KMS-11 (cell line): Measurements from ENCODE around the gene NCAM2.

Source experiments
- H2AFZ ChIP-seq: fragments of 200-600 bp; sonication (generic); 2 replicates; pipeline ENCODE4 v1.6.1; 2016; ENCODE audit warnings: antibody characterized with exemption, mixed run types, low read depth
- H3K27ac ChIP-seq: fragments of 200-600 bp; sonication (generic); 2 replicates; pipeline ENCODE4 v1.6.1; 2016; ENCODE audit warnings: mild to moderate bottlenecking, mixed run types
- H3K27me3 ChIP-seq: fragments of 200-600 bp; sonication (generic); 2 replicates; pipeline ENCODE4 v1.6.1; 2017; ENCODE audit warnings: mild to moderate bottlenecking, low read depth, mixed run types, moderate library complexity; ENCODE audit not compliant: insufficient read depth
- H3K36me3 ChIP-seq: fragments of 200-600 bp; sonication (generic); 2 replicates; pipeline ENCODE4 v1.6.1; 2017; ENCODE audit warnings: mild to moderate bottlenecking, mixed run types; ENCODE audit not compliant: insufficient read depth
- H3K4me1 ChIP-seq: fragments of 200-600 bp; sonication (generic); 2 replicates; pipeline ENCODE4 v1.6.1; 2016; ENCODE audit warnings: mild to moderate bottlenecking, low read depth, mixed run types; ENCODE audit not compliant: poor library complexity, severe bottlenecking
- H3K4me2 ChIP-seq: fragments of 200-600 bp; sonication (generic); 2 replicates; pipeline ENCODE4 v1.7.0; 2016; ENCODE audit warnings: mild to moderate bottlenecking, mixed run types
- H3K4me3 ChIP-seq: fragments of 200-600 bp; sonication (generic); IDR thresholded peaks from 2 replicates; pipeline ENCODE4 v1.6.1; 2017; ENCODE audit warnings: low read depth, low read length, mixed read lengths; ENCODE audit not compliant: insufficient read depth
- H3K79me2 ChIP-seq: fragments of 200-600 bp; sonication (generic); 2 replicates; pipeline ENCODE4 v1.6.1; 2016; ENCODE audit warnings: low read depth, mixed run types; ENCODE audit not compliant: insufficient read depth
- H3K9ac ChIP-seq: fragments of 200-600 bp; sonication (generic); 2 replicates; pipeline ENCODE4 v1.6.1; 2016; ENCODE audit warnings: mild to moderate bottlenecking, mixed run types
- H4K20me1 ChIP-seq: fragments of 200-600 bp; sonication (generic); 2 replicates; pipeline ENCODE4 v1.6.1; 2016; ENCODE audit warnings: mild to moderate bottlenecking, mixed run types; ENCODE audit not compliant: insufficient read depth
- TF ChIP-seq, protein P1 (sequence below): fragments of 200-600 bp; sonication (generic); conservative IDR thresholded peaks from 2 replicates; pipeline ENCODE4 v1.6.1; 2017; ENCODE audit warnings: low read depth, mild to moderate bottlenecking, antibody characterized with exemption, low read length, moderate library complexity, mixed read lengths

The NCAM2 gene

DNA sequence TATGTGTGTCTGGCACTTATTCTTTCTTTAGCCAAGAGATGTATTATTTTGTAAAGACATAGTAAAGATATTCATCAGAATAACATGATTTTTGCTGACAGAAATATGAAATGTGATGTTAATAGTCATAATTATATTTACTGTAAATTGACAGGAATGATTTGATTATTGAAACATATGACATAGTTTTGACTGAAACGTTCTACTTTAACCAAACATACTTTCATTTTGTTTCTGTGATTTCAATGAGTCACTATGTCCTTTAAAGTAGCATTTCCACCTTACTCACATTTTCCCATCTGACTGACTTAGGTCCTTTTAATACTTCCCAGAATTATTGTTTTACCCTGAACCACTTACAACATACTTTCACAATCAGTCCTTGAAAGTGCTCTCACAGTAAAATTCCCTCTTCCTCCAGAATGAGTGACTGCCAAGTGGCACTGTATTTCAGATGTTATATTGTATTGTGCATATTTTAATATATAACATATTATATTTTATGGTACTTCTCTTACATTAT lies 437.9 kb downstream of the NCAM2 start:
- TF ChIP-seq, protein P1, sequence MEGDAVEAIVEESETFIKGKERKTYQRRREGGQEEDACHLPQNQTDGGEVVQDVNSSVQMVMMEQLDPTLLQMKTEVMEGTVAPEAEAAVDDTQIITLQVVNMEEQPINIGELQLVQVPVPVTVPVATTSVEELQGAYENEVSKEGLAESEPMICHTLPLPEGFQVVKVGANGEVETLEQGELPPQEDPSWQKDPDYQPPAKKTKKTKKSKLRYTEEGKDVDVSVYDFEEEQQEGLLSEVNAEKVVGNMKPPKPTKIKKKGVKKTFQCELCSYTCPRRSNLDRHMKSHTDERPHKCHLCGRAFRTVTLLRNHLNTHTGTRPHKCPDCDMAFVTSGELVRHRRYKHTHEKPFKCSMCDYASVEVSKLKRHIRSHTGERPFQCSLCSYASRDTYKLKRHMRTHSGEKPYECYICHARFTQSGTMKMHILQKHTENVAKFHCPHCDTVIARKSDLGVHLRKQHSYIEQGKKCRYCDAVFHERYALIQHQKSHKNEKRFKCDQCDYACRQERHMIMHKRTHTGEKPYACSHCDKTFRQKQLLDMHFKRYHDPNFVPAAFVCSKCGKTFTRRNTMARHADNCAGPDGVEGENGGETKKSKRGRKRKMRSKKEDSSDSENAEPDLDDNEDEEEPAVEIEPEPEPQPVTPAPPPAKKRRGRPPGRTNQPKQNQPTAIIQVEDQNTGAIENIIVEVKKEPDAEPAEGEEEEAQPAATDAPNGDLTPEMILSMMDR: no peak
- no peaks in the 10 kb centered on the region for H3K36me3 ChIP-seq
- no peaks in the 10 kb centered on the region for H3K79me2 ChIP-seq
- H4K20me1 ChIP-seq: no peaks in the 10 kb centered on the region
- H3K9ac ChIP-seq: no peak overlapping the region
- no peak overlapping the region for H3K4me2 ChIP-seq
- H3K27me3 ChIP-seq: no peaks in the 10 kb centered on the region
- H3K4me3 ChIP-seq: no peak overlapping the region
- H3K27ac ChIP-seq: no peak overlapping the region
- H2AFZ ChIP-seq: no peak overlapping the region
- H3K4me1 ChIP-seq: no peaks in the 10 kb centered on the region

DNA sequence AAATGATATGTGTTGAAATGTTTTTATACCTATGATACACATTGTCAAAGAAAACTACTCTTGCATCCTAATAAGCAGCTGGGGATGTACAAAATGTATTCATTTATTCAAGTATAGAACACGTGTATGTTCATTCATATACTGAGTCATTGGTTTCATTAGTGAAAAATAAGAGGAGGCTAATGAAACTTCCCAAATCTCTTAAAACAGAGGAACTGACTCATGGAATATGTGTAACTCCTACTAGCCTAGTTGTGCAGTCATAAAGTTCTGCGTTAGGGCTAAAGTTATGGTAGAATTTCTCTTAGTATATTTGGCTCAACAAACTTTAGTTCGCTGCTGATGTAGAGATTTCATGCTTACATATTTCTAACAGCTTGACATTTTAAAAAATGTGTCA lies 441.6 kb downstream of the NCAM2 start:
- Histone ChIP-seq H4K20me1 (no peaks in the 10 kb centered on the region), H3K4me1 (no peaks in the 10 kb centered on the region), H2AFZ (no peak overlapping the region), H3K27ac (no peak overlapping the region), H3K4me2 (no peak overlapping the region), H3K27me3 (no peaks in the 10 kb centered on the region), H3K36me3 (no peaks in the 10 kb centered on the region), H3K79me2 (no peaks in the 10 kb centered on the region), H3K9ac (no peak overlapping the region), H3K4me3 (no peak overlapping the region)
- TF ChIP-seq, protein P1: no peak

DNA sequence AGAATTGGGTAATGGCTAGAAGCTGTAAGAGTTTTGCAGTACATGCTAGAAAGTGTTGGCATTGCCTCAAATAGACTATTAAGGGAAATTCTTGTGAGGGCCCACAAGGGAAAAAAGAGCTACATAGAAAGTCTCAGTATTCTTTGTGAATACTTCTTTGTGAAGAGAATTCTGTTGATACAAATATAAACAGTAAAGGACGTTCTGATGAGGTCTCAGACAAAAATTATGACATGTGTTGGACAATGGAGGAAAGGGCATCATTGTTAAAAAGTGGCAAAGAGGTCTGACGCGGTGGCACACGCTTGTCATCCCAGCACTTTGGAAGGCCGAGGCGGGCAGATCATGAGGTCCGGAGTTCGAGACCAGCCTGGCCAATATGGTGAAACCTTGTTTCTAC lies 458.9 kb downstream of the NCAM2 start:
- H2AFZ ChIP-seq: no peak overlapping the region
- H3K27ac ChIP-seq: no peak overlapping the region
- H3K36me3 ChIP-seq: no peaks in the 10 kb centered on the region
- H3K4me3 ChIP-seq: no peak overlapping the region
- no peak overlapping the region for H3K4me2 ChIP-seq
- H3K4me1 ChIP-seq: no peaks in the 10 kb centered on the region
- TF ChIP-seq, protein P1: no peak
- no peaks in the 10 kb centered on the region for H4K20me1 ChIP-seq
- H3K27me3 ChIP-seq: no peaks in the 10 kb centered on the region
- H3K79me2 ChIP-seq: no peaks in the 10 kb centered on the region
- no peak overlapping the region for H3K9ac ChIP-seq

DNA sequence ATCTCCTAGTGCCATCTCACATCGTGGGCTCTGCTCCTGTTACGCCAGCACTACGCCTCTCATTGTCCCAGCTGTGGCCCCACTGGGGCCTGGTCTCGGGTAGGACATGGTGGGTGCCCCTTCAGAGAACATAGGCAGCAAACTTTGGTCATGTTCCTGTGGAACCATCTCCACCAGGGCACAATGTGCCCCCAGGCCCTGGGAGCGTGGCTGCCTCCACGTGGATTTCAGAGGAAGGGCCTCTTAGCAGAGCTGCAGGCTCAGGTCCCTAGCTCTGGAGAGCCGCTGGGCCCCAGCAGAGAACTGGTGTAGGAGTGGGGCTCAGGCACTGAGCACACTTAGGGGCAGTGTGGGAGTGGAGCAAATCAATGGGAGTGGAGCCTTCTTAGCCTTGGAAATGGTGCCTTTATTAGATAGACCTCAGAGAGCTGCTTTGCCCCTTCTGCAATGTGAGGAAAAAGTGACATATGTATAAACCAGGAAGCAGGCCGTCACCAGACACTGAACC lies 460.0 kb downstream of the NCAM2 start:
- H2AFZ ChIP-seq: no peak overlapping the region
- no peaks in the 10 kb centered on the region for H3K79me2 ChIP-seq
- no peak overlapping the region for H3K27ac ChIP-seq
- no peaks in the 10 kb centered on the region for H3K4me1 ChIP-seq
- H3K9ac ChIP-seq: no peak overlapping the region
- H3K27me3 ChIP-seq: no peaks in the 10 kb centered on the region
- no peaks in the 10 kb centered on the region for H3K36me3 ChIP-seq
- H3K4me2 ChIP-seq: no peak overlapping the region
- no peaks in the 10 kb centered on the region for H4K20me1 ChIP-seq
- no peak overlapping the region for H3K4me3 ChIP-seq
- TF ChIP-seq, protein P1: no peak
